Heart left ventricle (tissue), 13 donors: ENCODE results near the gene OR12D1.

ENCODE experiments used
- POLR2A ChIP-seq, 2 donors: fragments of 450-650 bp; IDR thresholded peaks; one replicate each; pipeline ENCODE4 v1.6.1; 2017; ENCODE audit warnings: antibody characterized with exemption in 2 of 2, mild to moderate bottlenecking in 2 of 2, moderate library complexity in 2 of 2
- TF ChIP-seq, protein P1 (sequence below), 12 donors: fragments of 200-600 bp; sonication (generic) in 4 of 12; IDR thresholded peaks; one replicate each; pipeline versions ENCODE4 v1.5.0 to v1.8.0; 2018 to 2022; ENCODE audit warnings: antibody characterized with exemption in 12 of 12, mild to moderate bottlenecking in 5 of 12
- donor health status: ischemic (EF 13 %, LVEDD 7.1; RV severe dilation, severe dysfunction).
- donor health status: DM: no; HTN: yes; CAD: no.
- donor health status: DM: no; HTN: no; CAD: no.
- donor health status: ischemic (EF 25% LVEDD 6.9; RV normal size, moderate dysfunction).
- donor health status: ischemic (EF 25% LVEDD 5.7; RV mildly dilated, moderate dysfunction).
- donor health status: ischemic (EF 35%, LVEDD 5.7; RV mildly dilated, moderate dysfunction).
- donor health status: nonischemic (EF 11% LVEDD 7.7; RV severe dilation, severe dysfunction).
- donor health status: DM: yes; HTN: yes; CAD: no.
- donor health status: PGD.
- donor health status: ischemic (EF 29% LVEDD 5.4; RV normal size, mild dysfunction).
- donor health status: nonischemic (EF 23%, LVEDD 6.1; RV moderate dilation, normal function).

DNA sequence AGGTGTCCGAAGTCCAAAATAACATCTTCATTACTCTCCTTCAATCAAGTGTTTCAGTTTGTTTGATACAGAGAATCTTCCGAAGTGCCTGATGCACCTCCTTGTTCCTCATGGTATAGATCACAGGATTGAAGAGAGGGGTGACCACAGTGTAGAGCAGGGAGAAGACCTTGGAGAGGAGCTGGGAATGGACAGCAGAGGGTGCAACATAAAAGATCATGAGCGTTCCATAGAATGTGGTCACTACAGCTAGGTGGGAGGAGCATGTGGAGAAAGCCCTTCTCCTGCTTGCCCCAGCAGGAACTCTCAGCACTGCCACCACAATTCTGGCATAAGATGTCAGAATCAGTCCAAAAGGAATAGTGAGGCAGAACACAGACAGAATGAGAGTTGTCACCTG is 11.9 kb downstream of the OR12D1 start:
- TF ChIP-seq, protein P1, sequence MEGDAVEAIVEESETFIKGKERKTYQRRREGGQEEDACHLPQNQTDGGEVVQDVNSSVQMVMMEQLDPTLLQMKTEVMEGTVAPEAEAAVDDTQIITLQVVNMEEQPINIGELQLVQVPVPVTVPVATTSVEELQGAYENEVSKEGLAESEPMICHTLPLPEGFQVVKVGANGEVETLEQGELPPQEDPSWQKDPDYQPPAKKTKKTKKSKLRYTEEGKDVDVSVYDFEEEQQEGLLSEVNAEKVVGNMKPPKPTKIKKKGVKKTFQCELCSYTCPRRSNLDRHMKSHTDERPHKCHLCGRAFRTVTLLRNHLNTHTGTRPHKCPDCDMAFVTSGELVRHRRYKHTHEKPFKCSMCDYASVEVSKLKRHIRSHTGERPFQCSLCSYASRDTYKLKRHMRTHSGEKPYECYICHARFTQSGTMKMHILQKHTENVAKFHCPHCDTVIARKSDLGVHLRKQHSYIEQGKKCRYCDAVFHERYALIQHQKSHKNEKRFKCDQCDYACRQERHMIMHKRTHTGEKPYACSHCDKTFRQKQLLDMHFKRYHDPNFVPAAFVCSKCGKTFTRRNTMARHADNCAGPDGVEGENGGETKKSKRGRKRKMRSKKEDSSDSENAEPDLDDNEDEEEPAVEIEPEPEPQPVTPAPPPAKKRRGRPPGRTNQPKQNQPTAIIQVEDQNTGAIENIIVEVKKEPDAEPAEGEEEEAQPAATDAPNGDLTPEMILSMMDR (IDR thresholded peaks at IDR 0.05) = no peak
- no peak for TF ChIP-seq POLR2A (IDR thresholded peaks at IDR 0.05)
